Endothelial cell of umbilical vein (primary cell): ENCODE data around the gene KCNJ2.

Experiments
- CTCF ChIP-seq, 2 donors: IDR thresholded peaks; 1 replicate in 1 of 2; 2 replicates in 1 of 2; pipeline ENCODE4 v1.5.1; 2011; ENCODE audit warnings: low read length in 2 of 2, mild to moderate bottlenecking in 2 of 2, moderate library complexity in 2 of 2, control low read depth in 1 of 2, inconsistent platforms in 1 of 2, low read depth in 1 of 2; ENCODE audit not compliant: insufficient read depth in 1 of 2; ENCODE audit errors: extremely low read depth in 1 of 2
- EZH2 ChIP-seq: IDR thresholded peaks from 2 replicates; pipeline ENCODE4 v1.6.1; 2012; ENCODE audit warnings: borderline replicate concordance, low read depth, mild to moderate bottlenecking, moderate library complexity, low read length, inconsistent platforms; ENCODE audit not compliant: severe bottlenecking
- POLR2A ChIP-seq: IDR thresholded peaks from 2 replicates; pipeline ENCODE4 v1.6.1; 2012; ENCODE audit warnings: low read depth, mild to moderate bottlenecking, control low read depth, low read length

GRCh38 chr17:70166615-70167014 is 2.7 kb upstream of the KCNJ2 start:
- no peak for TF ChIP-seq CTCF (IDR thresholded peaks at IDR 0.05; ENCODE audit: extremely low read depth in 1 of 2, insufficient read depth in 1 of 2, low read depth in 1 of 2, low read length in 2 of 2)
- TF ChIP-seq POLR2A: no peak
- no peak for TF ChIP-seq EZH2
